ENCODE data around the gene NEAT1. TPM values are rescaled to one million over a fixed set of nuclear protein-coding genes. Genes with fewer than 3 reads are reported as not detected.

NEAT1 gene
- total and polyA plus RNA-seq, 2 of the 8 experiments (the other 6 are each of a cell fraction or from before 2014, with no cell fraction given), result 2.4 to 10.7 TPM

- TF ChIP-seq CTBP2 (IDR thresholded peaks at IDR 0.05; ENCODE audit: borderline replicate concordance, insufficient read depth, insufficient read length, low read length) (no peak), CREB1 (IDR thresholded peaks at IDR 0.05) (no peak), ASH2L (IDR thresholded peaks at IDR 0.05; ENCODE audit: low read length) (no peak), KDM1A (IDR thresholded peaks at IDR 0.05; ENCODE audit: borderline replicate concordance, low read length) (no peak), YY1 (IDR thresholded peaks at IDR 0.05; ENCODE audit: low read depth, low read length) (no peak)
These were observed 38.8 kb upstream of the NEAT1 start (continued) for GRCh38 chr11:65383778-65384177.

All from H1 (cell line).